WI38 (cell line): ENCODE data around the gene OPN5.

Experiments used
- H3K4me3 ChIP-seq: 2 replicates; pipeline ENCODE4 v1.5.1; 2011; ENCODE audit warnings: low read depth, mild to moderate bottlenecking, control low read depth, low read length
- CTCF ChIP-seq: IDR thresholded peaks from 2 replicates; pipeline ENCODE4 v1.5.1; 2012; ENCODE audit warnings: low read depth, mild to moderate bottlenecking, control low read depth, low read length

The OPN5 gene

GRCh38 chr6:47852727-47853126, 70.9 kb downstream of the OPN5 start:
- H3K4me3 ChIP-seq = no peak overlapping the region
- no peak for TF ChIP-seq CTCF

GRCh38 chr6:47853766-47854165, 71.9 kb downstream of the OPN5 start:
- no peak for TF ChIP-seq CTCF
- H3K4me3 ChIP-seq = no peak overlapping the region

- no peak for TF ChIP-seq CTCF
- H3K4me3 ChIP-seq = no peak overlapping the region
Measured at GRCh38 chr6:47854971-47855370, 73.1 kb downstream of the OPN5 start.

- no peak for TF ChIP-seq CTCF
- H3K4me3 ChIP-seq = no peak overlapping the region
Measured at GRCh38 chr6:47859175-47859574, 77.3 kb downstream of the OPN5 start.

- TF ChIP-seq CTCF = no peak
- H3K4me3 ChIP-seq = no peak overlapping the region
Measured at GRCh38 chr6:47862731-47863130, 80.9 kb downstream of the OPN5 start.

DNA sequence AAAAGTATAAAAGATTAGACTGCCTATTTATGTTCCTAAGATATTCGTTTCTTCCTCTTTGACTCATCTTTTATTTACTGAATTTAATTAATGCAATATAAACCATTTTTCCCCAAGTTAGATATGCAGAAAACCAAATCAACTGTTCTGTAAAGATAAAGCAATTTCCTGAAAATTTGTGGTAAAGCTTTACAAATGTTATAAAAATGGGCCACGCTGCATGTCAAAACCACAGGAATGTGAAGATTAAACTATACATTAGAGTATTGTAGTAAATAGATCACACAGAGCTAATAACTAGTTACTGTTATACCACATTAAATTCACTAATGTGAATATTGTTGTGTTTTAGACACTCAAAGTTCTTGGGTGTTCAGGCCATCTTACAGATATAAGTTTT, 83.4 kb downstream of the OPN5 start:
- no peak for TF ChIP-seq CTCF
- H3K4me3 ChIP-seq = no peak overlapping the region

- TF ChIP-seq CTCF = no peak
Measured at GRCh38 chr6:47875593-47875992, 93.8 kb downstream of the OPN5 start.

More at GRCh38 chr6:47875593-47875992, 93.8 kb downstream of the OPN5 start:
- no peak overlapping the region for H3K4me3 ChIP-seq
